NCI-H748 (cell line): Measurements from ENCODE around the gene VPS41.

Source experiments
- DNase-seq: peaks from one replicate; lab custom pipeline; 2025; ENCODE audit not compliant: unreplicated experiment; lab: John Stamatoyannopoulos, UW

The VPS41 gene

GRCh38 chr7:38674513-38674912 is 234.5 kb downstream of the VPS41 start:
- DNase-seq: no peak

- no peak for DNase-seq
Measured at GRCh38 chr7:38673795-38674194, 235.2 kb downstream of the VPS41 start.
